Right cardiac atrium (tissue), 5 donors: ENCODE measurements around the gene TNFRSF8. TPM values are rescaled to one million over a fixed set of nuclear protein-coding genes. Genes with fewer than 3 reads are reported as not detected.

Experiments
- ATAC-seq, 2 donors: fragments of 200-7000 bp; cut with Tn5 transposase; one replicate each; pipeline versions ENCODE4 v1.8.0 to v1.9.1; 2020; ENCODE audit warnings: moderate library complexity in 2 of 2, mild to moderate bottlenecking in 1 of 2
- DNase-seq, 3 donors: peaks; one replicate each; pipeline ENCODE4 v3.0.0-alpha.2; 2020
- H3K27ac ChIP-seq: one replicate; pipeline ENCODE4 v1.5.1; 2013; ENCODE audit warnings: mild to moderate bottlenecking, low read length, control low read depth, moderate library complexity
- H3K27me3 ChIP-seq: one replicate; pipeline ENCODE4 v1.6.1; 2013; ENCODE audit not compliant: control insufficient read depth, insufficient read depth
- H3K4me1 ChIP-seq: one replicate; pipeline ENCODE4 v1.6.1; 2013; ENCODE audit warnings: low read length; ENCODE audit not compliant: control insufficient read depth, insufficient read depth
- H3K4me3 ChIP-seq: one replicate; pipeline ENCODE4 v1.5.1; 2013; ENCODE audit warnings: low read length, control low read depth
- H3K9me3 ChIP-seq: one replicate; pipeline ENCODE4 v1.6.1; 2013; ENCODE audit warnings: low read length; ENCODE audit not compliant: control insufficient read depth
- WGBS: extraction: QIAGEN DNeasy Blood & Tissue Kit; methylation state at CpG from one replicate; pipeline ENCODE4 v1.1.7; 2013; 5-methylcytosine and 5-hydroxymethylcytosine counted together
- intact Hi-C, 4 donors: fragments of 100-400 bp; cut with DNase I; formaldehyde crosslinking; loops; one replicate each; pipeline versions ENCODE4 v1.11.0 to v1.14.0; 2022 to 2023
- polyA plus RNA-seq: library from polyadenylated mRNA; stranded (reverse); fragments of 200-250 nt; gene quantifications from one replicate; pipeline ENCODE4 v1.2.3, GENCODE V29; 2013
- total RNA-seq, 4 donors: library from RNA; stranded (reverse); fragmentation: NEBNext Ultra II Directional; extraction: Animal tissue kit (Norgen Biotek cat#: 25700); gene quantifications; one replicate each; pipeline ENCODE4 v1.2.1, GENCODE V29; 2021
- donor health status: healthy with polysubstance abuse.
- donor health status: DM: no; HTN: yes; CAD: no.
- donor health status: DM: no; HTN: no; CAD: no.
- donor health status: DM: no; HTN: yes; CAD: no; lungs with severe emphysema.
- donor health status: DM: yes; HTN: yes; CAD: no.

TNFRSF8 gene
- total and polyA plus RNA-seq, 5 donors = 1.5 to 4.3 (median 2.6) TPM

GRCh38 chr1:12179676-12180075 is 116.6 kb downstream of the TNFRSF8 start:
- H3K9me3 ChIP-seq = no peaks in the 10 kb centered on the region
- WGBS = 90% methylated on average over 8 of the region's 8 CpGs
- peaks cover 16% of the 10 kb centered on the region for H3K4me1 ChIP-seq
- peak overlapping the region; percentile 31 for H3K27ac ChIP-seq
- ATAC-seq (no peak), DNase-seq (peak in 1 of 3 donors; percentile 28)
- no peak overlapping the region for H3K4me3 ChIP-seq
- intact Hi-C loops = no loop called here
- H3K27me3 ChIP-seq = no peaks in the 10 kb centered on the region

- Histone ChIP-seq H3K4me1 (peaks cover 16% of the 10 kb centered on the region), H3K27ac (no peak overlapping the region), H3K9me3 (no peaks in the 10 kb centered on the region), H3K27me3 (no peaks in the 10 kb centered on the region), H3K4me3 (no peak overlapping the region)
- ATAC-seq = no peak
- intact Hi-C loops = no loop called here
- peak; percentile 65 to 83 (median 79) for DNase-seq
- WGBS = 66% methylated on average over 10 of the region's 10 CpGs
Observed at GRCh38 chr1:12180315-12180714, 117.2 kb downstream of the TNFRSF8 start.

- H3K4me3 ChIP-seq = no peak overlapping the region
- no peaks in the 10 kb centered on the region for H3K27me3 ChIP-seq
- peak overlapping the region; percentile 40 for H3K27ac ChIP-seq
- intact Hi-C loops = no loop called here
- DNase-seq (peak in 1 of 3 donors; percentile 59), ATAC-seq (no peak)
- H3K9me3 ChIP-seq = no peaks in the 10 kb centered on the region
- H3K4me1 ChIP-seq = peaks cover 18% of the 10 kb centered on the region
- WGBS = 78% methylated on average over 7 of the region's 7 CpGs
Observed at GRCh38 chr1:12180903-12181302, 117.8 kb downstream of the TNFRSF8 start.

GRCh38 chr1:12181568-12181967 is 118.5 kb downstream of the TNFRSF8 start:
- ATAC-seq = no peak
- Histone ChIP-seq H3K4me1 (peaks cover 25% of the 10 kb centered on the region), H3K27me3 (no peaks in the 10 kb centered on the region), H3K9me3 (no peaks in the 10 kb centered on the region), H3K27ac (peak overlapping the region; percentile 5), H3K4me3 (no peak overlapping the region)
- intact Hi-C loops = no loop called here
- no peak for DNase-seq
- 91% methylated on average over 7 of the region's 7 CpGs for WGBS

GRCh38 chr1:12182410-12182984 is 119.4 kb downstream of the TNFRSF8 start:
- Histone ChIP-seq H3K9me3 (no peaks in the 10 kb centered on the region), H3K4me1 (peaks cover 21% of the 10 kb centered on the region), H3K27ac (no peak overlapping the region), H3K4me3 (no peak overlapping the region), H3K27me3 (no peaks in the 10 kb centered on the region)
- no peak for ATAC-seq
- intact Hi-C loops = no loop called here
- peak in 1 of 3 donors; percentile 22 for DNase-seq
- WGBS = 61% methylated on average over 4 of the region's 4 CpGs

- 91% methylated on average over 7 of the region's 7 CpGs for WGBS
- no peak overlapping the region for H3K27ac ChIP-seq
- intact Hi-C loops = no loop called here
- no peak overlapping the region for H3K4me3 ChIP-seq
- H3K27me3 ChIP-seq = no peaks in the 10 kb centered on the region
- peaks cover 18% of the 10 kb centered on the region for H3K4me1 ChIP-seq
- DNase-seq (peak in 1 of 3 donors; percentile 57), ATAC-seq (no peak)
- no peaks in the 10 kb centered on the region for H3K9me3 ChIP-seq
Observed at GRCh38 chr1:12183095-12183794, 120.1 kb downstream of the TNFRSF8 start.

- WGBS = 16% methylated on average over 10 of the region's 10 CpGs
- no peaks in the 10 kb centered on the region for H3K27me3 ChIP-seq
- DNase-seq = peak; percentile 91 to 95 (median 95)
- no peaks in the 10 kb centered on the region for H3K9me3 ChIP-seq
- H3K27ac ChIP-seq = peak overlapping the region; percentile 81
- intact Hi-C loops = no loop called here
- peak; percentile 91 to 92 for ATAC-seq
- peaks cover 15% of the 10 kb centered on the region for H3K4me1 ChIP-seq
- H3K4me3 ChIP-seq = no peak overlapping the region
Observed at GRCh38 chr1:12184008-12184681, 121.0 kb downstream of the TNFRSF8 start.

GRCh38 chr1:12185036-12185917 is 122.2 kb downstream of the TNFRSF8 start:
- no peaks in the 10 kb centered on the region for H3K9me3 ChIP-seq
- H3K27me3 ChIP-seq = no peaks in the 10 kb centered on the region
- peak overlapping the region; percentile 62 for H3K27ac ChIP-seq
- peaks cover 15% of the 10 kb centered on the region for H3K4me1 ChIP-seq
- intact Hi-C loops = no loop called here
- 53% methylated on average over 19 of the region's 19 CpGs for WGBS
- H3K4me3 ChIP-seq = no peak overlapping the region
- DNase-seq = peak in 2 of 3 donors; percentile 31 to 66
- ATAC-seq = peak; percentile 6 to 37

- Histone ChIP-seq H3K27ac (peak overlapping the region; percentile 37), H3K27me3 (no peaks in the 10 kb centered on the region), H3K9me3 (no peaks in the 10 kb centered on the region), H3K4me3 (no peak overlapping the region), H3K4me1 (peaks cover 15% of the 10 kb centered on the region)
- intact Hi-C loops = no loop called here
- DNase-seq = no peak
- WGBS = 35% methylated on average over 13 of the region's 13 CpGs
- ATAC-seq = peak; percentile 12 to 51
Observed at GRCh38 chr1:12185918-12186678, 123.0 kb downstream of the TNFRSF8 start.

- H3K9me3 ChIP-seq = no peaks in the 10 kb centered on the region
- DNase-seq (no peak), ATAC-seq (no peak)
- no peak overlapping the region for H3K4me3 ChIP-seq
- no peak overlapping the region for H3K27ac ChIP-seq
- no peaks in the 10 kb centered on the region for H3K27me3 ChIP-seq
- WGBS = 76% methylated on average over 4 of the region's 4 CpGs
- intact Hi-C loops = no loop called here
- H3K4me1 ChIP-seq = peaks cover 15% of the 10 kb centered on the region
Observed at GRCh38 chr1:12186679-12186985, 123.5 kb downstream of the TNFRSF8 start.
